ENCODE data around the gene BAAT. TPM values are rescaled to one million over a fixed set of nuclear protein-coding genes. Genes with fewer than 3 reads are reported as not detected.

BAAT gene
- total RNA-seq, 4 donors from 2014 or later, result not detected

DNA sequence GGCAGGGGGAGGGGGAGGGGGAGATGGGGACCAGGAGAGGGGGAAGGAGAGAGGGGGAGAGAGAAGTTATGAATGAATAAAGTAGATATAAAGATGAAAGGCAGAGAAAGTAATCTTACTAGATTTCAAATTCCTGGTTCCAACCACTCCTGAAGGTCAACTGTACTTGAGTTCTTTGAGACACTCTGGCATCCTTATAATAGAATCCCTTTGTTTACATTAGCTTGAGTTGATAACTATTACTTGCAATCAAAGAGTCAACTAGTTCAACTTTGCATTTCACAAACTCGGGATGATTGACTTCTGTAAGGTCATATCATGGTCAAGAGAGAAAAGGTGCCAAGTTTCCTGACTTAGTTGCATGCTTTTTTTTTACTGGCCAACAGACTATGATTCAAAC is 42.2 kb downstream of the BAAT start:
- Histone ChIP-seq H3K4me1 (no peaks in the 10 kb centered on the region), H3K4me3 (no peak overlapping the region), H3K27me3 (no peaks in the 10 kb centered on the region), H3K9me3 (no peaks in the 10 kb centered on the region), H3K36me3 (no peaks in the 10 kb centered on the region), H3K27ac (no peak overlapping the region)
- 29 to 48% methylated on average over 1 of the region's 1 CpG for WGBS, 2 donors
- DNase-seq, result no peak
- no peak for TF ChIP-seq POLR2A (IDR thresholded peaks at IDR 0.05)
- TF ChIP-seq, protein P1, sequence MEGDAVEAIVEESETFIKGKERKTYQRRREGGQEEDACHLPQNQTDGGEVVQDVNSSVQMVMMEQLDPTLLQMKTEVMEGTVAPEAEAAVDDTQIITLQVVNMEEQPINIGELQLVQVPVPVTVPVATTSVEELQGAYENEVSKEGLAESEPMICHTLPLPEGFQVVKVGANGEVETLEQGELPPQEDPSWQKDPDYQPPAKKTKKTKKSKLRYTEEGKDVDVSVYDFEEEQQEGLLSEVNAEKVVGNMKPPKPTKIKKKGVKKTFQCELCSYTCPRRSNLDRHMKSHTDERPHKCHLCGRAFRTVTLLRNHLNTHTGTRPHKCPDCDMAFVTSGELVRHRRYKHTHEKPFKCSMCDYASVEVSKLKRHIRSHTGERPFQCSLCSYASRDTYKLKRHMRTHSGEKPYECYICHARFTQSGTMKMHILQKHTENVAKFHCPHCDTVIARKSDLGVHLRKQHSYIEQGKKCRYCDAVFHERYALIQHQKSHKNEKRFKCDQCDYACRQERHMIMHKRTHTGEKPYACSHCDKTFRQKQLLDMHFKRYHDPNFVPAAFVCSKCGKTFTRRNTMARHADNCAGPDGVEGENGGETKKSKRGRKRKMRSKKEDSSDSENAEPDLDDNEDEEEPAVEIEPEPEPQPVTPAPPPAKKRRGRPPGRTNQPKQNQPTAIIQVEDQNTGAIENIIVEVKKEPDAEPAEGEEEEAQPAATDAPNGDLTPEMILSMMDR (IDR thresholded peaks at IDR 0.05), result no peak
- intact Hi-C loops (cut with DNase I), result no loop called here

DNA sequence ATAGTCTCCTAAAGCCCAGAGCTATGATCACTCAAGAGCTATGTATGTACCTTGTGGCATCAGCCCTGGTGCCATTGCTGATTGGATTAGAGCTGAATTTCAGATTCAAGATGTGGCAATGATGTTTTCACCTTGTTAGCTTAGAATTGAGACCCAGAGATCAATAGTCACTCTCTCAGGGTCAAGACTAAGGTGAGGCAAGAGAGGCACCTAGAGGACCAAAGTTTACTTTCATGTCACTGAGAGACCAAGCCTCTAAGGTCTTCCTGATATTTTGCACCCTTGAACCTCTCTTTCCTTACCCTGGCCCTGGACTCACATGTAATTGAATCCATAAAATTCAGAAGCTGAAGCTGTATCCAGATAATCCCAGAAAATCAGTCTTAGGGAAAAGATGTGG is 42.8 kb downstream of the BAAT start:
- intact Hi-C loops (cut with DNase I), result no loop called here
- H3K4me3 ChIP-seq, result no peak overlapping the region
- TF ChIP-seq POLR2A (IDR thresholded peaks at IDR 0.05), result no peak
- TF ChIP-seq, protein P1 (IDR thresholded peaks at IDR 0.05), result no peak

DNA sequence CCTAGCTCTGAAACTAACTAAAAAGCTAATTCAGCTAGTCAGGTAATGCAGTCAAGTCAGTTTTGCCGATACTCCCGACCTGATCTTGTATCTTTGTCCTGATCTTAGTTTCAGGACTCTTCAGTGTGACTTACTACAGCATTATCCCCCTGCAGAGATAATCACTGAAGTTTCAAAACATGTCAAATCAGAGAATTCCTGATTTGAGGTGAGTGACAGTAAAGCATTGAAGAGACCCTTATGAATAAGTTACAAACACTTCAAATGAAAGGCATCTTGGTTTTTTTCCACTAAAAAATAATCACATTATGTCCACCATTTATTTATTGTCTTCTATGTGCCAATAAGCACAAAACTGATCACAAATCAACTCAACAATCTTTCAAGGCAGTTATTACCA is 47.6 kb downstream of the BAAT start:
- no peaks in the 10 kb centered on the region for H3K27me3 ChIP-seq

More for the DNA sequence above, 42.8 kb downstream of the BAAT start:
- H3K4me1 ChIP-seq, result no peaks in the 10 kb centered on the region
- H3K27ac ChIP-seq, result no peak overlapping the region
- no peak for DNase-seq
- H3K9me3 ChIP-seq, result no peaks in the 10 kb centered on the region
- H3K36me3 ChIP-seq, result no peaks in the 10 kb centered on the region
- no peaks in the 10 kb centered on the region for H3K27me3 ChIP-seq

DNA sequence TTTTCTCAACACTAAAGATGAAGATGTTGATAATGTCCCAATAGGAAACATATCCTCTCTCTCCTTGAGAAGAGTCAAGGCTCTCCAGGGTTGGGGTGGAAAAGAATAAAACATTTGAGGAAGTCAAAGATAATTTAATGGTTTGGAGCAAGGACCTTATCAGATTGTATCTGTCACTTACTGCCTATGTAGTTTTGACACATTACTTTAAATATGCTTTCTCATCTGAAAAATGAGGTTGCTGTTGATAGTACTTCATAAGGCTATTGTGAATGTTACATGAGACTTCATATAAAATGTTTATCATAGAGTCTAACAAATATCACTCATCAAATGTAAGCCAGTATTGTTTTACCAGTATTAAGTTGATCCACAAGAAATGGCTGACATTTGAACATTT is 48.7 kb downstream of the BAAT start:
- Histone ChIP-seq H3K4me1 (no peaks in the 10 kb centered on the region), H3K36me3 (no peaks in the 10 kb centered on the region), H3K9me3 (no peaks in the 10 kb centered on the region), H3K27me3 (no peaks in the 10 kb centered on the region), H3K4me3 (no peak overlapping the region), H3K27ac (no peak overlapping the region)
- no peak for DNase-seq
- intact Hi-C loops (cut with DNase I), result no loop called here
- TF ChIP-seq, protein P1 (IDR thresholded peaks at IDR 0.05), result no peak
- no peak for TF ChIP-seq POLR2A (IDR thresholded peaks at IDR 0.05)

More for the DNA sequence above, 47.6 kb downstream of the BAAT start:
- Histone ChIP-seq H3K27ac (no peak overlapping the region), H3K4me1 (no peaks in the 10 kb centered on the region), H3K36me3 (no peaks in the 10 kb centered on the region), H3K4me3 (no peak overlapping the region), H3K9me3 (no peaks in the 10 kb centered on the region)
- intact Hi-C loops (cut with DNase I), result no loop called here
- no peak for DNase-seq
- 75 to 90% methylated on average over 2 of the region's 2 CpGs for WGBS, 2 donors
- TF ChIP-seq, protein P1 (IDR thresholded peaks at IDR 0.05), result no peak
- TF ChIP-seq POLR2A (IDR thresholded peaks at IDR 0.05), result no peak

DNA sequence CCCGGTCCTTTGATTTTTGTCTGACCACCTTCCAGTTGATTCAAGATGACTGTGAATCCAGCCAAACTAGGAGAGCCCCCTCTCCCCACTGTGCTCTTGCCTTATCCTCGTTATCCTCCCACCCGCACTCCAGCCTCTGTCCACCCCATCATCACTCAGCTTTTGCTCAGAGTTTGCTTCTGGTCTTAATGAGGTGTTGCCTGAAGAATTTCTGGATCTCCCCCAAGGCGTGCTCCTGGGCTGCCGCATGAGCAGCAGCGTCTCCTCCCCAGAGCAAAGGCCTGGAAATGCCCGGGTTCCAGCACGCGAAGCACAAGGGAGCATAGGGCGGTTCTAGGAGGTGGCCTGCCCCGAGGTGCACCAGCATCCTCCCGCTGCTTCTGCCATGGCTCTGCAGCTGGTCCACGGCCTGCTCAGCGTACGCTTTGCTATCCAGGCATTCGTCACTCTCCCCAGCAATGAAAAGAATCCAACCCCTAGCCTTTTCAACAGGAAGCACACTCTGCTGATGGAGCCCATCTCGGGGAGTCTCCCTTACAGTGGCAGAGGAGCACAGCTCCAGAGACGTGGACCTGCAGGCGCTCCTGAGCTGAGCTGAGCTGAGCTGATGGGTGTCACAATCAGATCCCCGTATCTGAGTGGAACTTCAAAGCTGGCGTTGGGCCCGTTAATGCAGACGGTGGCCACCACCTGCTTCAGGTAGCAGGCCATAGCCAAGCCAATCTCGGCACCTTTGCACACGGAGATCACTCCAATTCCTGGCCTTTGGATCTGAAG is 50.7 kb downstream of the BAAT start:
- H3K36me3 ChIP-seq, result no peaks in the 10 kb centered on the region
- no peak overlapping the region for H3K4me3 ChIP-seq
- no peaks in the 10 kb centered on the region for H3K4me1 ChIP-seq
- TF ChIP-seq, protein P1 (IDR thresholded peaks at IDR 0.05), result no peak
- no peak for TF ChIP-seq POLR2A (IDR thresholded peaks at IDR 0.05)
- 81 to 94% methylated on average over 6 to 8 of the region's 25 CpGs for WGBS, 2 donors
- intact Hi-C loops (cut with DNase I), result no loop called here
- H3K9me3 ChIP-seq, result no peaks in the 10 kb centered on the region
- no peak overlapping the region for H3K27ac ChIP-seq
- no peaks in the 10 kb centered on the region for H3K27me3 ChIP-seq
- DNase-seq, result no peak

Measured in esophagus squamous epithelium (tissue), 5 donors.